Stomach (tissue), 9 donors: ENCODE measurements around the gene COX17. TPM values are rescaled to one million over a fixed set of nuclear protein-coding genes. Genes with fewer than 3 reads are reported as not detected.

Experiments
- DNase-seq, 2 donors: peaks; one replicate each; pipeline versions ENCODE4 v3.0.0 to v3.0.0-alpha.2; 2013 to 2019
- H3K27ac ChIP-seq, 5 donors: fragments of 200-600 bp in 4 of 5; sonication (generic) in 4 of 5; one replicate each; pipeline ENCODE4 v1.5.1; 2013 to 2019; ENCODE audit warnings: mild to moderate bottlenecking in 1 of 5, moderate library complexity in 1 of 5
- H3K27me3 ChIP-seq, 3 donors: fragments of 200-600 bp; sonication (generic); one replicate each; pipeline ENCODE4 v1.5.1; 2017 to 2019; ENCODE audit warnings: mixed run types in 1 of 3
- H3K36me3 ChIP-seq, 4 donors: fragments of 200-600 bp; sonication (generic); 1 replicate in 3 of 4; 2 replicates in 1 of 4; pipeline ENCODE4 v1.5.1; 2016 to 2019
- H3K4me1 ChIP-seq, 4 donors: fragments of 200-600 bp; sonication (generic); one replicate each; pipeline ENCODE4 v1.5.1; 2016 to 2019
- H3K4me3 ChIP-seq, 4 donors: fragments of 200-600 bp; sonication (generic) in 3 of 4; one replicate each; pipeline ENCODE4 v1.5.1; 2016 to 2019; ENCODE audit warnings: mild to moderate bottlenecking in 1 of 4
- H3K9me3 ChIP-seq, 4 donors: fragments of 200-600 bp; sonication (generic); one replicate each; pipeline ENCODE4 v1.5.1; 2016 to 2019
- CTCF ChIP-seq, 7 experiments: fragments of 450-650 bp in 4 of 7; fragments of 200-600 bp in 3 of 7; sonication (generic) in 3 of 7; IDR thresholded peaks; one replicate each; pipeline ENCODE4 v1.5.1; 2016 to 2019; ENCODE audit warnings: antibody characterized with exemption in 7 of 7, control low read depth in 2 of 7, mild to moderate bottlenecking in 1 of 7
- EP300 ChIP-seq: sonication (generic); formaldehyde crosslinking; IDR thresholded peaks from one replicate; pipeline ENCODE4 v1.6.1; 2017; ENCODE audit warnings: antibody characterized with exemption
- POLR2A ChIP-seq, 4 donors: fragments of 450-650 bp; IDR thresholded peaks; one replicate each; pipeline ENCODE4 v1.6.1; 2016; ENCODE audit warnings: antibody characterized with exemption in 4 of 4, control low read depth in 2 of 4, mild to moderate bottlenecking in 1 of 4, moderate library complexity in 1 of 4
- POLR2AphosphoS5 ChIP-seq, 3 donors: sonication (generic); formaldehyde crosslinking; IDR thresholded peaks; one replicate each; pipeline ENCODE4 v1.6.1; 2016; ENCODE audit warnings: antibody characterized with exemption in 3 of 3
- WGBS, 5 donors: extraction: QIAGEN DNeasy Blood & Tissue Kit in 3 of 5; methylation state at CpG; one replicate each; pipeline versions ENCODE4 v1.1.5 to v1.1.7; 2013 to 2018; 5-methylcytosine and 5-hydroxymethylcytosine counted together
- intact Hi-C: fragments of 100-400 bp; cut with DNase I; formaldehyde crosslinking; loops from one replicate; pipeline ENCODE4 v1.15.1; 2023; ENCODE audit warnings: low total_unique reads
- polyA plus RNA-seq, 3 donors: library from polyadenylated mRNA; stranded (reverse); fragments of 200-250 nt; gene quantifications; one replicate each; pipeline ENCODE4 v1.2.3, GENCODE V29; 2013
- total RNA-seq, 5 donors: library from RNA; depleted of rRNA; stranded (reverse); fragments of >200 nt; gene quantifications; one replicate each; pipeline versions ENCODE4 v1.1.0 to v1.2.3, GENCODE V29; 2014 to 2016
- donor health status: healthy with polysubstance abuse.
- donor health status: Bipolar disorder and iron deficiency.
- donor health status: healthy.

COX17 gene
- total and polyA plus RNA-seq, 8 donors: 28.6 to 184 (median 57.5) TPM

- no peaks in the 10 kb centered on the region for H3K36me3 ChIP-seq
- peaks cover 0 to 18% (median 9%) of the 10 kb centered on the region in 4 donors for H3K4me1 ChIP-seq
- no peaks in the 10 kb centered on the region for H3K27me3 ChIP-seq
- H3K27ac ChIP-seq: peak overlapping the region in 3 of 5 donors; percentile 53 to 73 (median 66)
- intact Hi-C loops: no loop called here
- WGBS, 5 donors: 83 to 90% (median 86%) methylated on average over 7 of the region's 7 CpGs
- H3K9me3 ChIP-seq: no peaks in the 10 kb centered on the region
- DNase-seq: no peak
- no peak overlapping the region for H3K4me3 ChIP-seq
- TF ChIP-seq POLR2A (IDR thresholded peaks at IDR 0.05) (no peak), CTCF (IDR thresholded peaks at IDR 0.05) (no peak), EP300 (no peak), POLR2AphosphoS5 (IDR thresholded peaks at IDR 0.05) (no peak)
Measured at GRCh38 chr3:119630880-119631329, 46.3 kb downstream of the COX17 start.

- no peaks in the 10 kb centered on the region for H3K36me3 ChIP-seq
- TF ChIP-seq POLR2A (IDR thresholded peaks at IDR 0.05): no peak
- no peak for TF ChIP-seq EP300
- TF ChIP-seq POLR2AphosphoS5 (IDR thresholded peaks at IDR 0.05): no peak
- no peak for TF ChIP-seq CTCF (IDR thresholded peaks at IDR 0.05)
- WGBS, 5 donors: 78 to 91% (median 83%) methylated on average over 7 to 8 of the region's 8 CpGs
- peak in 1 of 2 donors; percentile 23 for DNase-seq
- H3K9me3 ChIP-seq: no peaks in the 10 kb centered on the region
- intact Hi-C loops: no loop called here
- no peak overlapping the region for H3K4me3 ChIP-seq
- H3K27me3 ChIP-seq: no peaks in the 10 kb centered on the region
- H3K4me1 ChIP-seq: peaks cover 0 to 18% (median 9%) of the 10 kb centered on the region in 4 donors
- H3K27ac ChIP-seq: peak overlapping the region in 4 of 5 donors; percentile 25 to 73 (median 60)
Measured at GRCh38 chr3:119630128-119630879, 46.9 kb downstream of the COX17 start.

- DNase-seq: peak in 1 of 2 donors; percentile 46
- H3K27me3 ChIP-seq: no peaks in the 10 kb centered on the region
- no peak for TF ChIP-seq CTCF (IDR thresholded peaks at IDR 0.05)
- TF ChIP-seq POLR2AphosphoS5 (IDR thresholded peaks at IDR 0.05): peak in 1 of 3 donors; percentile 15
- TF ChIP-seq EP300: no peak
- 41 to 74% (median 65%) methylated on average over 1 of the region's 1 CpG for WGBS, 5 donors
- intact Hi-C loops: no loop called here
- peak overlapping the region in 3 of 5 donors; percentile 14 to 73 (median 24) for H3K27ac ChIP-seq
- H3K4me3 ChIP-seq: no peak overlapping the region
- H3K36me3 ChIP-seq: no peaks in the 10 kb centered on the region
- no peaks in the 10 kb centered on the region for H3K9me3 ChIP-seq
- peaks cover 0 to 18% (median 9%) of the 10 kb centered on the region in 4 donors for H3K4me1 ChIP-seq
Measured at GRCh38 chr3:119628816-119629445, 48.3 kb downstream of the COX17 start.

GRCh38 chr3:119628390-119628789 is 48.8 kb downstream of the COX17 start:
- Histone ChIP-seq H3K4me3 (no peak overlapping the region), H3K9me3 (no peaks in the 10 kb centered on the region), H3K27me3 (no peaks in the 10 kb centered on the region), H3K27ac (peak overlapping the region in 3 of 5 donors; percentile 14 to 73 (median 24)), H3K4me1 (peaks cover 0 to 18% (median 9%) of the 10 kb centered on the region in 4 donors), H3K36me3 (no peaks in the 10 kb centered on the region)
- 78 to 84% (median 80%) methylated on average over 4 of the region's 4 CpGs for WGBS, 5 donors
- TF ChIP-seq POLR2AphosphoS5 (IDR thresholded peaks at IDR 0.05): no peak
- no peak for TF ChIP-seq EP300
- TF ChIP-seq POLR2A (IDR thresholded peaks at IDR 0.05): no peak
- TF ChIP-seq CTCF (IDR thresholded peaks at IDR 0.05): no peak
- DNase-seq: no peak
- intact Hi-C loops: no loop called here
